ENCODE results near the gene TEAD2. TPM values are rescaled to one million over a fixed set of nuclear protein-coding genes. Genes with fewer than 3 reads are reported as not detected.
"Not testable (repeated sequence)": the region's sequence is repeated elsewhere in the genome, so short reads cannot be mapped to it uniquely, and the experiment has no call there.

The TEAD2 gene
- total RNA-seq, 4 donors from 2014 or later: 21.8 to 83.2 (median 48.5) TPM

DNA sequence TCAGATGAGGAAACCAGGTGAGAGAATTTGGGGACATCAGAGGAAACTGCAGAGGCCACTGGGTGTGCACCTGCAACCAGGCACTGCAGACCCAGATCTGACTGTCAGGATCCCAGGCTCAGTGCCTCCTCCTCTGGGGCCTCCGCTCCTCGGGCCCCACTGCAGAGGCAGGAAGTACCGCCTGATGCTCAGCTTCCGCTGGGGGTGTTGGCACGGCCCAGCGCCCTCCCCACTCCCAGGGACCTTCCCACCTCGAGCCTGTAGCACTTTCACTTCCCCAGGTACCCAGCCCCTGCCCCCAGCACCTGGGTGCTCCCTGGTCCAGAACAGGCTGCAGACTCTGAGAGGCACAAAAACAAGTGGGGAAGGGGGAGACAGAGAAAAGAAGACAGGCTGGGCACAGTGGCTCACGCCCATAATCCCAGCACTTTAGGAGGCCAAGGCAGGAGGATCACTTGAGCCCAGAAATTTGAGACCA lies 28.4 kb downstream of the TEAD2 start:
- Histone ChIP-seq H3K4me1 (peaks cover 0 to 4% of the 10 kb centered on the region in 2 donors), H3K36me3 (no peaks in the 10 kb centered on the region), H3K4me3 (no peak overlapping the region), H3K27ac (no peak overlapping the region), H3K9me3 (no peaks in the 10 kb centered on the region), H3K27me3 (no peaks in the 10 kb centered on the region)
- TF ChIP-seq CTCF (IDR thresholded peaks at IDR 0.05): no peak
- TF ChIP-seq POLR2A (IDR thresholded peaks at IDR 0.05): no peak
- intact Hi-C loops (cut with DNase I; ENCODE audit: low total_unique reads): no loop called here
- no peak for DNase-seq

DNA sequence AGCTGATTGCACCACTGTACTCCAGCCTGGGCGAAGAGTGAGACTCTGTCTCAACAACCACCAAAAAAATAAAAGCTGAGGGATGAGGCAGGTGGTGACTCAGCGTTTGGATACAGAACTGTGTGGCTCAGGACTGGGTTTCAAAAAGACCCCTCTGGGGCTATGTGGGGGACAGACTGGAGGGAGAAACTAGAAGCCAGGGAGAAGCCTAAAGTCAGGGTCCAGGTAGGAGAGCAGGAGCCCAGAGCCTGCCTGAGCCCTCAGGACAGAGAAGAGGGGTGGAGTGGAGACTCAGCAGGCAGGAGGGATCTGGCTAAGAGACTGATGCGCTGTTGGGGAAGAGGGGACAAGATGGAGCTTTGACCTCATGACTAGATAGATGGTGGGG lies 28.8 kb downstream of the TEAD2 start:
- H3K27ac ChIP-seq: no peak overlapping the region
- H3K36me3 ChIP-seq: no peaks in the 10 kb centered on the region
- no peak for TF ChIP-seq POLR2A (IDR thresholded peaks at IDR 0.05)
- no peak for TF ChIP-seq CTCF (IDR thresholded peaks at IDR 0.05)
- H3K4me1 ChIP-seq: no peaks in the 10 kb centered on the region
- H3K27me3 ChIP-seq: no peaks in the 10 kb centered on the region
- H3K4me3 ChIP-seq: no peak overlapping the region
- intact Hi-C loops (cut with DNase I; ENCODE audit: low total_unique reads): no loop called here
- no peak for DNase-seq
- no peaks in the 10 kb centered on the region for H3K9me3 ChIP-seq

DNA sequence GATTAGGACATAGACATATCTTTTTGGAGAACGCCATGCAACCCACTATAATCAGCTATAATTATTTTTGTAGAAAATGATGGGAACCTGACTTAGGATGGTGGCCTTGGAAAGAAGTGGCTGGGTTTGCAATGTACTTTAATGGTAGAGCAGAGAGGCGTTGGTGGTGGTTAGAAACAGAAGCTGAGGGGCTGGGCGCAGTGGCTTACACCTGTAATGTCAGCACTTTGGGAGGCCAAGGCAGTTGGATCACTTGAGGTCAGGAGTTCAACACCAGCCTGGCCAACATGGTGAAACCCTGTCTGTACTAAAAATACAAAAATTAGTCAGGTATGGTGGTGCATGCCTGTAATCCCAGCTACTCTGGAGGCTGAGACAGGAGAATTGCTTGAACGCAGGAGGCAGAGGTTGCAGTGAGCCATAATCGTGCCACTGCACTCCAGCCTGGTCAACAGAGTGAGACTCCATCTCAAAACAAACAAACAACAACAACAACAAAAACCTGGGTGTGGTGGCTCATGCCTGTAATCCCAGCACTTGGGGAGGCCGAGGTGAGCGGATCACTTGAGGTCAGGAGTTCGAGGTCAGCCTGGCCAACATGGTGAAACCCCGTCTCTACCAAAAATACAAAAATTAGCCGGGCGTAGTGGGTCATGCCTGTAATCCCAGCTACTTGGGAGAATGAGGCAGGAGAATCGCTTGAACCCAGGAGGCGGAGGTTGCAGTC lies 29.4 kb downstream of the TEAD2 start:
- H3K4me1 ChIP-seq; H3K27ac ChIP-seq; H3K9me3 ChIP-seq; intact Hi-C loops (cut with DNase I; ENCODE audit: low total_unique reads); DNase-seq; H3K4me3 ChIP-seq; H3K27me3 ChIP-seq; H3K36me3 ChIP-seq: not testable (repeated sequence)

DNA sequence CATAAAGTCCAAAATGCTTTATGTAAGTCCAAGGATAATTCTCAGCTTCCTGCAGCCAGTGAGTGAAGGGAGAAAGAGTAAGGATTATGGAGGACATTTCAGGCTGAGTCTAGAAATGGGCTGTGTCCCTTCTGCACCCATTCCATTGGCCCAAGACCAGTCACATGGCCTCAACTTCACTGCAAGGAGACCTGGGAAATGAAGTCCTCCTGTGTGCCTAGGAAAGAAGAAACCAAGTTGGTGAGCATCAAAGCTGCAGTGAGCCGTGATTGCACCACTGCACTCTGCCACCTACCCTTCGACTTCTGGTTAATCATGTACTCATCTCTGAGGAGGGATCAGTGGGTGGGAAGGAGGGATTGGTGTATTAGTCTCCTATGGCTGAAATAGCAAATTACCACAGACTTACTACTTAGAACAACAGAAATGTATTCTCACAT lies 30.6 kb downstream of the TEAD2 start:
- Histone ChIP-seq H3K27ac (no peak overlapping the region), H3K4me3 (no peak overlapping the region), H3K36me3 (no peaks in the 10 kb centered on the region), H3K4me1 (no peaks in the 10 kb centered on the region), H3K9me3 (no peaks in the 10 kb centered on the region), H3K27me3 (no peaks in the 10 kb centered on the region)
- no peak for DNase-seq
- TF ChIP-seq CTCF (IDR thresholded peaks at IDR 0.05) (no peak), POLR2A (IDR thresholded peaks at IDR 0.05) (no peak)
- intact Hi-C loops (cut with DNase I; ENCODE audit: low total_unique reads): no loop called here

GRCh38 chr19:49331187-49331586 lies 31.0 kb downstream of the TEAD2 start:
- H3K4me1 ChIP-seq; DNase-seq; H3K27ac ChIP-seq; intact Hi-C loops (cut with DNase I; ENCODE audit: low total_unique reads); H3K27me3 ChIP-seq; H3K4me3 ChIP-seq; H3K36me3 ChIP-seq; H3K9me3 ChIP-seq: not testable (repeated sequence)

- no peak for DNase-seq
- Histone ChIP-seq H3K4me3 (no peak overlapping the region), H3K27ac (no peak overlapping the region), H3K9me3 (no peaks in the 10 kb centered on the region), H3K36me3 (no peaks in the 10 kb centered on the region), H3K27me3 (no peaks in the 10 kb centered on the region), H3K4me1 (no peaks in the 10 kb centered on the region)
- intact Hi-C loops (cut with DNase I; ENCODE audit: low total_unique reads): no loop called here
- TF ChIP-seq CTCF (IDR thresholded peaks at IDR 0.05): no peak
- TF ChIP-seq POLR2A (IDR thresholded peaks at IDR 0.05): no peak
Observed at GRCh38 chr19:49328741-49329140, 33.5 kb downstream of the TEAD2 start.
